NCI-H1092 (cell line): ENCODE results near the gene MAD1L1.
A peak's percentile ranks its signal among the peaks of the same experiment; 100 is the strongest.

Source experiments
- DNase-seq: peaks from one replicate; lab custom pipeline; 2025; lab: John Stamatoyannopoulos, UW

MAD1L1 gene

GRCh38 chr7:2138146-2138765 is 94.5 kb downstream of the MAD1L1 start:
- no peak for DNase-seq

GRCh38 chr7:2134740-2135139 is 98.0 kb downstream of the MAD1L1 start:
- no peak for DNase-seq

GRCh38 chr7:2132243-2132642 is 100.5 kb downstream of the MAD1L1 start:
- DNase-seq, result no peak

- no peak for DNase-seq
These were observed 100.9 kb downstream of the MAD1L1 start for GRCh38 chr7:2131800-2132199.

- no peak for DNase-seq
These were observed 101.4 kb downstream of the MAD1L1 start for GRCh38 chr7:2131341-2131740.

- no peak for DNase-seq
These were observed 102.7 kb downstream of the MAD1L1 start for GRCh38 chr7:2130096-2130375.

GRCh38 chr7:2129323-2130095 is 103.2 kb downstream of the MAD1L1 start:
- no peak for DNase-seq

GRCh38 chr7:2128601-2129322 is 104.0 kb downstream of the MAD1L1 start:
- no peak for DNase-seq

GRCh38 chr7:2126621-2127020 is 106.1 kb downstream of the MAD1L1 start:
- no peak for DNase-seq

- DNase-seq, result no peak
These were observed 106.8 kb downstream of the MAD1L1 start for GRCh38 chr7:2125931-2126330.

- DNase-seq, result no peak
These were observed 108.0 kb downstream of the MAD1L1 start for GRCh38 chr7:2124604-2125345.

- DNase-seq, result no peak
These were observed 108.8 kb downstream of the MAD1L1 start for GRCh38 chr7:2123916-2124315.

GRCh38 chr7:2123360-2123759 is 109.4 kb downstream of the MAD1L1 start:
- peak; percentile 78 for DNase-seq

GRCh38 chr7:2122651-2123050 is 110.1 kb downstream of the MAD1L1 start:
- DNase-seq, result no peak

- no peak for DNase-seq
These were observed 111.6 kb downstream of the MAD1L1 start for GRCh38 chr7:2120841-2121830.

GRCh38 chr7:2120251-2120660 is 112.5 kb downstream of the MAD1L1 start:
- no peak for DNase-seq

GRCh38 chr7:2118630-2119190 is 114.0 kb downstream of the MAD1L1 start:
- DNase-seq, result no peak

- no peak for DNase-seq
These were observed 114.7 kb downstream of the MAD1L1 start for GRCh38 chr7:2118056-2118455.

GRCh38 chr7:2117646-2118045 is 115.1 kb downstream of the MAD1L1 start:
- DNase-seq, result no peak

- DNase-seq, result peak; percentile 26
These were observed 115.7 kb downstream of the MAD1L1 start for GRCh38 chr7:2116989-2117591.

- DNase-seq, result no peak
These were observed 116.3 kb downstream of the MAD1L1 start for GRCh38 chr7:2116448-2116810.
